PFSK-1 (cell line): Measurements from ENCODE around the gene COL1A2.

Experiments
- POLR2AphosphoS5 ChIP-seq: IDR thresholded peaks from 2 replicates; pipeline ENCODE4 v1.6.1; 2012; ENCODE audit warnings: low read depth, mild to moderate bottlenecking, control low read depth, low read length, moderate library complexity
- SIN3A ChIP-seq: IDR thresholded peaks from 2 replicates; pipeline ENCODE4 v1.6.1; 2012; ENCODE audit warnings: mild to moderate bottlenecking, low read length, moderate library complexity, borderline replicate concordance; ENCODE audit not compliant: insufficient read depth
- TAF1 ChIP-seq: IDR thresholded peaks from 2 replicates; pipeline ENCODE4 v1.6.1; 2012; ENCODE audit warnings: low read length, control low read depth, borderline replicate concordance; ENCODE audit not compliant: insufficient read depth

- TF ChIP-seq POLR2AphosphoS5 (no peak), SIN3A (no peak), TAF1 (no peak)
These were observed 28.2 kb downstream of the COL1A2 start for GRCh38 chr7:94422827-94423460.
